Measurements from ENCODE around the gene METTL22.
"Not testable (repeated sequence)": the region's sequence is repeated elsewhere in the genome, so short reads cannot be mapped to it uniquely, and the experiment has no call there.

The METTL22 gene

GRCh38 chr16:8634991-8635736 is 13.7 kb downstream of the METTL22 start:
- DNase-seq: no peak

- no peak for DNase-seq
Observed at GRCh38 chr16:8639694-8640093, 18.2 kb downstream of the METTL22 start.

GRCh38 chr16:8641671-8642070 is 20.2 kb downstream of the METTL22 start:
- DNase-seq: no peak

- DNase-seq: no peak
Observed at GRCh38 chr16:8642146-8642545, 20.6 kb downstream of the METTL22 start.

GRCh38 chr16:8644211-8645140 is 23.0 kb downstream of the METTL22 start:
- DNase-seq: no peak

- no peak for DNase-seq
Observed at GRCh38 chr16:8645141-8645521, 23.6 kb downstream of the METTL22 start.

- DNase-seq: no peak
Observed at GRCh38 chr16:8645831-8646230, 24.3 kb downstream of the METTL22 start.

- no peak for DNase-seq
Observed at GRCh38 chr16:8646326-8647053, 25.0 kb downstream of the METTL22 start.

- no peak for DNase-seq
Observed at GRCh38 chr16:8647721-8648318, 26.3 kb downstream of the METTL22 start.

GRCh38 chr16:8648877-8649276 is 27.4 kb downstream of the METTL22 start:
- DNase-seq: no peak

GRCh38 chr16:8649829-8650554 is 28.5 kb downstream of the METTL22 start:
- DNase-seq: no peak

- DNase-seq: not testable (repeated sequence)
Observed at GRCh38 chr16:8651958-8652357, 30.5 kb downstream of the METTL22 start.

- no peak for DNase-seq
Observed at GRCh38 chr16:8655184-8655717, 33.8 kb downstream of the METTL22 start.

- DNase-seq: no peak
Observed at GRCh38 chr16:8656376-8656775, 34.9 kb downstream of the METTL22 start.

- no peak for DNase-seq
Observed at GRCh38 chr16:8660841-8661301, 39.4 kb downstream of the METTL22 start.

- no peak for DNase-seq
Observed at GRCh38 chr16:8661703-8662102, 40.2 kb downstream of the METTL22 start.

- DNase-seq: no peak
Observed at GRCh38 chr16:8663192-8664089, 41.9 kb downstream of the METTL22 start.

GRCh38 chr16:8665529-8665928 is 44.0 kb downstream of the METTL22 start:
- DNase-seq: no peak

GRCh38 chr16:8667492-8667891 is 46.0 kb downstream of the METTL22 start:
- no peak for DNase-seq

- no peak for DNase-seq
Observed at GRCh38 chr16:8668113-8668512, 46.6 kb downstream of the METTL22 start.

GRCh38 chr16:8669481-8669880 is 48.0 kb downstream of the METTL22 start:
- DNase-seq: no peak

Data from NCI-H2081 treated with DMSO at 0.1 percent for 48 hours (cell line).